ENCODE results near the gene TMEM139. TPM values are rescaled to one million over a fixed set of nuclear protein-coding genes. Genes with fewer than 3 reads are reported as not detected.

The TMEM139 gene
- polyA plus RNA-seq, 3 donors, result 0.55 TPM; not detected in 2

DNA sequence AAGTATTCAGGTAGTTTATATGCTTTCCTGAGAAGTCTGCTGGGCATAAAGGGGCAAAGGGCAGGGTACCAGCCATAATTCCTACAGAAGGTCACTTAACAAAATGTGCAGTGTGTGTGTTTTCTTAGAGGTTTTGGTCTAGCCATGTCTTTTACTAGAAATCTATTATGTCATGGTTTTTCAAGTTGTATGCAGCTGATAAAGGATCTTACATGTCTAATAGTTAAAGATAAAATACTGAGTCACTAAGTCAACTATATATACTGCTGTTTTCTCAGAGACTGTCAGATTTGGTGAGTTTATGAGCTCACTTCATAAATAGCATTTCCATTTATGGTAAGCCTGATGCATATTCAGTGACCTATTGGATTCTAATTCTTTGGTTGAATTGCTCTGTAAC, 11.1 kb downstream of the TMEM139 start:
- Histone ChIP-seq H3K4me2 (replicated peaks; ENCODE audit: extremely low read depth, low read length, poor library complexity, severe bottlenecking) (no peak overlapping the region), H4K20me1 (ENCODE audit: insufficient read depth, low read length) (no peaks in the 10 kb centered on the region), H3K27ac (ENCODE audit: low read depth in 1 of 2, low read length in 2 of 2) (peak overlapping the region in 1 of 2 donors; percentile 57), H3K36me3 (replicated peaks in 1 of 2; ENCODE audit: control insufficient read depth in 1 of 2, insufficient read depth in 2 of 2, low read length in 2 of 2) (peaks cover 53 to 99% of the 10 kb centered on the region in 2 donors), H3K27me3 (ENCODE audit: control insufficient read depth in 2 of 2, insufficient read depth in 2 of 2, low read length in 2 of 2) (no peaks in the 10 kb centered on the region), H3K4me3 (replicated peaks in 1 of 3; ENCODE audit: low read depth in 2 of 3, low read length in 3 of 3) (no peak overlapping the region), H2AFZ (ENCODE audit: insufficient read depth, low read depth, low read length, poor library complexity, severe bottlenecking) (no peak overlapping the region), H3K9ac (ENCODE audit: insufficient read depth, low read length, poor library complexity, severe bottlenecking) (no peak overlapping the region), H3K9me3 (replicated peaks in 1 of 2; ENCODE audit: control insufficient read depth in 1 of 2, insufficient read depth in 1 of 2, low read length in 2 of 2) (no peaks in the 10 kb centered on the region), H3K4me1 (ENCODE audit: control insufficient read depth in 1 of 2, insufficient read depth in 2 of 2, low read length in 2 of 2) (peaks cover 36 to 52% of the 10 kb centered on the region in 2 donors), H3K79me2 (ENCODE audit: insufficient read depth, low read length) (peaks cover 95% of the 10 kb centered on the region)
- no peaks in the 10 kb centered on the region for H3K27me3 Mint-ChIP-seq (ENCODE audit: low read depth in 3 of 3)
- intact Hi-C loops (cut with micrococcal nuclease), result no loop called here
- peaks cover 0 to 3% (median 0%) of the 10 kb centered on the region in 7 donors for H3K9me3 Mint-ChIP-seq
- no peak overlapping the region for H3K4me3 Mint-ChIP-seq
- peak overlapping the region in 6 of 7 donors; percentile 23 to 86 (median 64) for H3K27ac Mint-ChIP-seq
- DNase-seq, result no peak
- peaks cover 58% of the 10 kb centered on the region for H3K4me1 Mint-ChIP-seq
- H3K36me3 Mint-ChIP-seq, result peaks cover 65 to 92% of the 10 kb centered on the region in 2 donors
- TF ChIP-seq, protein P1, sequence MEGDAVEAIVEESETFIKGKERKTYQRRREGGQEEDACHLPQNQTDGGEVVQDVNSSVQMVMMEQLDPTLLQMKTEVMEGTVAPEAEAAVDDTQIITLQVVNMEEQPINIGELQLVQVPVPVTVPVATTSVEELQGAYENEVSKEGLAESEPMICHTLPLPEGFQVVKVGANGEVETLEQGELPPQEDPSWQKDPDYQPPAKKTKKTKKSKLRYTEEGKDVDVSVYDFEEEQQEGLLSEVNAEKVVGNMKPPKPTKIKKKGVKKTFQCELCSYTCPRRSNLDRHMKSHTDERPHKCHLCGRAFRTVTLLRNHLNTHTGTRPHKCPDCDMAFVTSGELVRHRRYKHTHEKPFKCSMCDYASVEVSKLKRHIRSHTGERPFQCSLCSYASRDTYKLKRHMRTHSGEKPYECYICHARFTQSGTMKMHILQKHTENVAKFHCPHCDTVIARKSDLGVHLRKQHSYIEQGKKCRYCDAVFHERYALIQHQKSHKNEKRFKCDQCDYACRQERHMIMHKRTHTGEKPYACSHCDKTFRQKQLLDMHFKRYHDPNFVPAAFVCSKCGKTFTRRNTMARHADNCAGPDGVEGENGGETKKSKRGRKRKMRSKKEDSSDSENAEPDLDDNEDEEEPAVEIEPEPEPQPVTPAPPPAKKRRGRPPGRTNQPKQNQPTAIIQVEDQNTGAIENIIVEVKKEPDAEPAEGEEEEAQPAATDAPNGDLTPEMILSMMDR (IDR thresholded peaks at IDR 0.05), result no peak

DNA sequence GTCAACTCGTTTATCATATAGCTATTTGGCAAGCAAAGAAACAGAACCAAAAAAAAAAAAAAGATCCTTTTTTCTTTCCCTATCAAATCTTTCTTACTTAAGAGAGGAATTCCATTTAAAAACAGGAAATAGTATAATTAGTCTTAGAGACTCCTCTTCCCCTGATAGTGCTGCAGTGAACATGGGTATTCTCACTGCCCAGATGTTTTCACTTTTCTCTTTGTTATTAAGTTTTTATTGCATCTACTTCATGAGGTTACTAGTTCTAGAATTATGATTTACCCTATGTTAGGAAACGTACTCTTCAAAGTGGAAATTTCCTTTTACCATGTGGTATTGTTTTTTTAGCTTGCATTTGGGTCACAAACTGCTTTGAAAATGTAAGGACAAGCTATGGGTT, 11.9 kb downstream of the TMEM139 start:
- H3K27ac Mint-ChIP-seq, result peak overlapping the region in 4 of 7 donors; percentile 19 to 86 (median 40)
- Histone ChIP-seq H3K4me2 (replicated peaks; ENCODE audit: extremely low read depth, low read length, poor library complexity, severe bottlenecking) (no peak overlapping the region), H3K4me1 (ENCODE audit: control insufficient read depth in 1 of 2, insufficient read depth in 2 of 2, low read length in 2 of 2) (peaks cover 38 to 59% of the 10 kb centered on the region in 2 donors)

More for the DNA sequence above, 11.9 kb downstream of the TMEM139 start:
- H4K20me1 ChIP-seq (ENCODE audit: insufficient read depth, low read length), result no peaks in the 10 kb centered on the region
- peak overlapping the region in 1 of 3 experiments; percentile 6 for H3K4me3 ChIP-seq (replicated peaks in 1 of 3; ENCODE audit: low read depth in 2 of 3, low read length in 3 of 3)
- Mint-ChIP-seq H3K4me3 (no peak overlapping the region), H3K9me3 (peaks cover 0 to 3% (median 0%) of the 10 kb centered on the region in 7 donors), H3K4me1 (peaks cover 58% of the 10 kb centered on the region), H3K27me3 (ENCODE audit: low read depth in 3 of 3) (no peaks in the 10 kb centered on the region), H3K36me3 (peaks cover 64 to 94% of the 10 kb centered on the region in 2 donors)
- no peak overlapping the region for H2AFZ ChIP-seq (ENCODE audit: insufficient read depth, low read depth, low read length, poor library complexity, severe bottlenecking)
- peaks cover 53 to 97% of the 10 kb centered on the region in 2 donors for H3K36me3 ChIP-seq (replicated peaks in 1 of 2; ENCODE audit: control insufficient read depth in 1 of 2, insufficient read depth in 2 of 2, low read length in 2 of 2)
- intact Hi-C loops (cut with micrococcal nuclease), result no loop called here
- TF ChIP-seq, protein P1 (IDR thresholded peaks at IDR 0.05), result no peak
- H3K9me3 ChIP-seq (replicated peaks in 1 of 2; ENCODE audit: control insufficient read depth in 1 of 2, insufficient read depth in 1 of 2, low read length in 2 of 2), result no peaks in the 10 kb centered on the region
- no peaks in the 10 kb centered on the region for H3K27me3 ChIP-seq (ENCODE audit: control insufficient read depth in 2 of 2, insufficient read depth in 2 of 2, low read length in 2 of 2)
- peaks cover 89% of the 10 kb centered on the region for H3K79me2 ChIP-seq (ENCODE audit: insufficient read depth, low read length)
- H3K27ac ChIP-seq (ENCODE audit: low read depth in 1 of 2, low read length in 2 of 2), result peak overlapping the region in 1 of 2 donors; percentile 57
- H3K9ac ChIP-seq (ENCODE audit: insufficient read depth, low read length, poor library complexity, severe bottlenecking), result no peak overlapping the region
- WGBS (ENCODE audit: insufficient coverage), result no CpG with 5 or more reads among the region's 2 CpGs
- DNase-seq, result no peak
